HG03575 (cell line): Measurements from ENCODE around the gene EZH1.

Experiments
- ATAC-seq: cut with Tn5 transposase; IDR thresholded peaks from one replicate; pipeline ENCODE4 v1.9.1; 2021; ENCODE audit not compliant: unreplicated experiment, insufficient number of reproducible peaks, low FRiP score; ENCODE audit errors: extremely low read depth

EZH1 gene

GRCh38 chr17:42691021-42691545, 53.8 kb downstream of the EZH1 start:
- ATAC-seq: no peak

- ATAC-seq: no peak
Observed at GRCh38 chr17:42690596-42690995, 54.2 kb downstream of the EZH1 start.

GRCh38 chr17:42687707-42688320, 57.0 kb downstream of the EZH1 start:
- ATAC-seq: no peak

GRCh38 chr17:42686520-42687128, 58.2 kb downstream of the EZH1 start:
- ATAC-seq: no peak

GRCh38 chr17:42685831-42686230, 59.0 kb downstream of the EZH1 start:
- ATAC-seq: no peak

- ATAC-seq: no peak
Observed at GRCh38 chr17:42684929-42685556, 59.8 kb downstream of the EZH1 start.

- no peak for ATAC-seq
Observed at GRCh38 chr17:42683407-42684034, 61.3 kb downstream of the EZH1 start.

DNA sequence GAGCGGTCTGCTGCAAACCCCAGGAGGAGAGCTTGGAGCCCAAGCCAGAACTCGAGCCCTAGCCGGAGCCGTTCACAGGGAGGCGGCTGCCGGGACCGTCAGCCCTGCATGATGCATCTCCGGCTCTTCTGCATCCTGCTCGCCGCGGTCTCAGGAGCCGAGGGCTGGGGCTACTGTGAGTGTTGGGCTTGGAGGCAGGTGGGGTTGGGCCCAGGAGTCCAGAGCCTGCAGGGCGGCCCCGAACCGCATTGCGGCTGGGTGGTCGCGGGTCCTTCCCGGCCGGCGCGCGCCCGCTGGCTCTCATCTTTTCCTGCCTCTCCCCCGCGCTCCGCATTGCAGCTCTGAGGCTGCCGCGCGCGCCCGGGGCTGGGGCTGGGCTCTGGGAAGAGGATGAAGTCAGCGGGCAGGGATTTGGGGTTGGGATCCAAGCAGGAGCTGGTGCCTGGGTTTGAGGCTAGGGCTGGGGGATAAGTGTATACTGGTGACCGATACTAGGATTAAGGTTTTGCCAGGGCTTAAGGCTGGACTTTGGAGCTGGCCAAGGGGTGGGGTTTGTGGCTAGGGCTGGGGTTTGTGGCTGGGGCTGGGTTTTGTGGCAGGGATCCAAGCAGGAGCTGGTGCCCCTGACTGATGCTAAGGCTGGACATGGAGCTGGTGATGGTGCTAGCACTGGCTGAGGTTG, 62.0 kb downstream of the EZH1 start:
- ATAC-seq: no peak

DNA sequence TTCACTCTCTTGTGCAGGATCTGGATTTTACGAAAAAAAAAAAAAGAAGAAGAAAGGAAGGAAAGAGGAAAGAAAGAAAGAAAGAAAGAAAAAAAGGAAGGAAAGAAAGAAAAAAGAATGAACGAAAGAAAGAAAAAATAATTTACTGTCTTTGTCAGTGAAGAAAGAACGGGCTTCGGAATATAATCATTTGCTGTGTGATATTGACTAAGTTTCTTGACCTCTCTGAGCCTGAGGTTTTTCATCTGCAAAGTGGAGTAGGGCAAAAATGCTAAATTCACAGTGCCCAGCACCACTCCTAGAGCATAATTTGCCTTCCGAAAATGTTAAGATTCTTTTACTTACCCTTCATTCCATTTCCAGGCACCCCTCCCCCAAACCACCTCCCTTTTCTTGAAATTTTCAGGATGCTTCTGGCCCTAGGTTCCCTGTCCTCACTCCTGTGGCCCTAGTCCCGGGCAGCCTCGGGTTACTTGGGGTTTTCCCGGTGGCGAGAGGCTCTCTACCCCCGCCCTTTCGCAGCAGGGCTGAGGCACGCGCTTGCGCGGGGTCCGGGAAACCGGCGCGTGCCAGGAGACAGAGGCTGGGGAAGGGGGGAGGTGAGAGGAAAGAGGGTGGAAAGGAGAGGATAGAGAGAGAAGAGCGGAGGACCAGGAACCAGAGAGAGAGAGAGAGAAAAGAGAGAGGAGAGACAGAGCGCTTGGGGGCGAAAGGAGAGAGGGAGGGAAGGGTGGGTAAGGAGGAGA, 62.7 kb downstream of the EZH1 start, which contains the start of gene CNTNAP1:
TSS of gene CNTNAP1 (plus strand) at position 556 of the 746 bp plus-strand sequence. CDS start 299 bp downstream, outside the sequence.
- no peak for ATAC-seq

- ATAC-seq: no peak
Observed at GRCh38 chr17:42680331-42680808, 64.5 kb downstream of the EZH1 start.

DNA sequence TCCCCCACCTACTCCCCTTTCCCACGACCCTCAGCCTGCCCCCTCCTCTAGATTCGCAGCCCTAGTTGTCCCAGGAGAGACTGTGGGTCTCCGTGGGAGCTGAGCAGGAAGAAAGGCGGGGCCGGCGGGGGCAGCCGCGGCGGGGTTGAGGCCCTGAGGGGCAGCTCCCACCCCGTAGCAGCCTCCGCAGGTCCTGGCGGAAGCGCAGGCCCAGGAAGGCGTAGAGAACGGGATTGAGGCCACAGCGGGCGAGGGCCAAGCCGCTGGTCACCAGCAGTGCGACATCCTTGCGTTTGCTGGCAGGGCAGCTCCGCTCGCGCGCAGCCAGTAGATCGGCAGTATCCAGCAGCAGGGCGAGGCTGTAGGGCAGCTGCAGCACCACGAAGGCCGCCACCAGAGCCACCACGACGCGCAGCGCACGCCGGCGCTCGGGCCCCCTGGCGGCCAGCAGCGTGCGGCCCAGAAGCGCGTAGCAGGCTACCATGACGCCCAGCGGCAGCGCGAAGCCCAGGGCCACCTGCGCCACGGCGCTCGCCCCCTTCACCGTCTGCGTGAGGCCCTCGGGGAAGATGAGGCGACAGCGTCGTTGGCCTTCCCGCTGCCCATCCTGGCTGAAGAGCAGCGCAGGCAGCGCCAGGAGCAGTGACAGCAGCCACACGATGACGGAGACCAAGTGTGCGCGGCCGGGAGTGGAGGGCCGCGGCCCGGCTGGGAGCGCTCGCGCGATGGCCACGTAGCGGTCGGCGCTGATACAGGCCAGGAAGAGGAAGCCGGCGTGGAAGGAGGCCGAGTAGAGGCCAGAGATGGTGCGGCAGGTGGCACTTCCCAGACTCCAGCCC, 65.1 kb downstream of the EZH1 start:
- no peak for ATAC-seq

GRCh38 chr17:42678951-42679491, 65.8 kb downstream of the EZH1 start:
- ATAC-seq: no peak

- ATAC-seq: no peak
Observed at GRCh38 chr17:42677921-42678781, 66.7 kb downstream of the EZH1 start.

- ATAC-seq: no peak
Observed at GRCh38 chr17:42677012-42677857, 67.6 kb downstream of the EZH1 start.

DNA sequence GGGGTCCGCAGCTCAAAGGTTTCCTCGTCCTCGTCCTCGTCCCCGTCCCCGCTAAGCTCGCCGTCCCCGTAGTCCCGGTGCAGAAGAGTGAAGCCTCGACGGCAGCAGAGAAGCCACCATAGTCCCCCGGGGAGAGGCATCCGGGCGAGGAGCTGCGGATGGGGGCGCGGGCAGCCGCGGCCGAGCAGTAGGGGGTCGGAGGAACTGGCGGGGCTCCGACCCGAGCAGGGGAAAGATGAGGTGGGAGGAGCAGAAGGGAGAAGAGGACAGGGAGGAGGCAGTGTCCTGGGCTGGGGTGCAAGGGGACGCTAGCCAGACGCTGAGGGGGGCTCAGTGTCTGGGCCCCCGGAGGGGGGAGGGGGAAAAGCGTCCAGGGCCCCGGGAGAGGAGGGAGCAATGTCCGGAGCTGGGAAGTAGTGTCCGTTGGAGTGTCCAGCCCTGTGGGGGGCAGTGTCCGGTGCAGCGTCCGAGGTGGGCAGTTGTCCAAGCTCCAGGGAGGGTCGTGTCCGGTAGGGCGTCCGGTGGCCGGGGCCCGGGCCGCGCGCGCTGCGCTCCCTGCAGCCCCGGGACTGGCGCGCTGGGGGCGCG, 68.3 kb downstream of the EZH1 start, which contains the start of gene PLEKHH3:
TSS of gene PLEKHH3 (minus strand) at position 571 of the 588 bp plus-strand sequence. CDS start at position 140, 431 bp downstream.
- ATAC-seq: no peak
